ENCODE measurements around the gene ARHGEF11.
A peak's percentile ranks its signal among the peaks of the same experiment; 100 is the strongest.

ARHGEF11 gene

GRCh38 chr1:156980551-156980950 lies 65.0 kb downstream of the ARHGEF11 start:
- peaks cover 80% of the 10 kb centered on the region for H3K36me3 ChIP-seq (ENCODE audit: control insufficient read depth, insufficient read depth, low read length)
- H3K4me1 ChIP-seq (ENCODE audit: control insufficient read depth, insufficient read depth, low read length), result peaks cover 7% of the 10 kb centered on the region
- no peaks in the 10 kb centered on the region for H3K27me3 ChIP-seq (ENCODE audit: control insufficient read depth, insufficient read depth, low read length)
- H3K4me3 ChIP-seq (ENCODE audit: low read depth, low read length), result no peak overlapping the region
- no peak overlapping the region for H3K9ac ChIP-seq (ENCODE audit: low read depth, low read length)
- H3K27ac ChIP-seq (ENCODE audit: low read depth, low read length), result no peak overlapping the region
- no peaks in the 10 kb centered on the region for H3K9me3 ChIP-seq (ENCODE audit: control insufficient read depth, insufficient read depth, low read length)

GRCh38 chr1:156975084-156975483 lies 70.5 kb downstream of the ARHGEF11 start:
- Histone ChIP-seq H3K4me1 (ENCODE audit: control insufficient read depth, insufficient read depth, low read length) (peaks cover 18% of the 10 kb centered on the region), H3K36me3 (ENCODE audit: control insufficient read depth, insufficient read depth, low read length) (peaks cover 80% of the 10 kb centered on the region), H3K27ac (ENCODE audit: low read depth, low read length) (peak overlapping the region; percentile 60), H3K9me3 (ENCODE audit: control insufficient read depth, insufficient read depth, low read length) (no peaks in the 10 kb centered on the region), H3K27me3 (ENCODE audit: control insufficient read depth, insufficient read depth, low read length) (no peaks in the 10 kb centered on the region), H3K9ac (ENCODE audit: low read depth, low read length) (no peak overlapping the region), H3K4me3 (ENCODE audit: low read depth, low read length) (0 out of 2 replicates have a peak overlapping the region, but pooled peaks have one; percentile 13)

DNA sequence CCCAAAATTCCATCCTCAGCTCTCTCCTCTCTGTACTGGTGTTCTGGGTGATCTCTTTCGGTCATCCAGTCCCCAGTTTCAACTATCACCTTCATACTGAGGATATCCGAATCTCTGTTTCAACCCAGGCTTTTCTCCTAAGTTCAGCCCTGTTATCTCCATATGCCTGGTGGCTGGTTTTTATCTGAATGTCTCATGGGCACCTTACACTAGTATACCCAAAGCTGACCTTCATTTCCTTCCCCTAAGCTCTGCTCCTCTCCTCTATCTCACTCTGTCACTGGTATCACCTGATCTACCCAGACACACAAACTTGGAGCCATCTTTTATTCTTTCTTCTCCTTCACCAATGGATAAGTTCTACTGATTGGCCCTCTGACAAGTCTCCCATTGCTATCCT lies 72.1 kb downstream of the ARHGEF11 start:
- Histone ChIP-seq H3K4me1 (ENCODE audit: control insufficient read depth, insufficient read depth, low read length) (peaks cover 18% of the 10 kb centered on the region), H3K27ac (ENCODE audit: low read depth, low read length) (no peak overlapping the region), H3K4me3 (ENCODE audit: low read depth, low read length) (no peak overlapping the region), H3K9me3 (ENCODE audit: control insufficient read depth, insufficient read depth, low read length) (no peaks in the 10 kb centered on the region), H3K27me3 (ENCODE audit: control insufficient read depth, insufficient read depth, low read length) (no peaks in the 10 kb centered on the region), H3K36me3 (ENCODE audit: control insufficient read depth, insufficient read depth, low read length) (peaks cover 82% of the 10 kb centered on the region), H3K9ac (ENCODE audit: low read depth, low read length) (no peak overlapping the region)

DNA sequence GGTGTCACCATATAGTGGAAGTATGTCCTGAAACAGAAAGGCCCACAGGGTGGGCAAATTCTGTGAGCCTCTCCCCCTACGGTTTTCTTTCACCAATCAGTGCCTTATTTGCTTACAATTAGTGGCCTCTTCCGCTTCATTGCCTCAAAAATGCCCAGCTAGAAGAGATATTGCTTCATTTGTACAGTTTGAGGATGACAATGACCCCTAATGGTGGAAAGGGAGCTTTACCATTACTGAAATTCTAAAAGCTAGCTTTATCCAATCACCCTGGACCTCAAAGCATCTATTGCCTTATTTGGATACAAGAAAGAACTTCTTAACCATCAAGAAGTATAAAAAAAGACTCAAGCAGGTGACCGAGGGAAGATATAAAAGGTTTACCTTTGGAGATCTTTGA lies 75.5 kb downstream of the ARHGEF11 start:
- H3K9ac ChIP-seq (ENCODE audit: low read depth, low read length), result no peak overlapping the region
- H3K27ac ChIP-seq (ENCODE audit: low read depth, low read length), result no peak overlapping the region
- H3K36me3 ChIP-seq (ENCODE audit: control insufficient read depth, insufficient read depth, low read length), result peaks cover 77% of the 10 kb centered on the region
- H3K9me3 ChIP-seq (ENCODE audit: control insufficient read depth, insufficient read depth, low read length), result no peaks in the 10 kb centered on the region
- H3K4me1 ChIP-seq (ENCODE audit: control insufficient read depth, insufficient read depth, low read length), result peaks cover 6% of the 10 kb centered on the region
- no peaks in the 10 kb centered on the region for H3K27me3 ChIP-seq (ENCODE audit: control insufficient read depth, insufficient read depth, low read length)
- no peak overlapping the region for H3K4me3 ChIP-seq (ENCODE audit: low read depth, low read length)

GRCh38 chr1:156969496-156969895 lies 76.0 kb downstream of the ARHGEF11 start:
- H3K4me1 ChIP-seq (ENCODE audit: control insufficient read depth, insufficient read depth, low read length), result peaks cover under 1% of the 10 kb centered on the region
- H3K27ac ChIP-seq (ENCODE audit: low read depth, low read length), result no peak overlapping the region
- no peak overlapping the region for H3K4me3 ChIP-seq (ENCODE audit: low read depth, low read length)
- H3K36me3 ChIP-seq (ENCODE audit: control insufficient read depth, insufficient read depth, low read length), result peaks cover 72% of the 10 kb centered on the region
- H3K9ac ChIP-seq (ENCODE audit: low read depth, low read length), result no peak overlapping the region
- no peaks in the 10 kb centered on the region for H3K9me3 ChIP-seq (ENCODE audit: control insufficient read depth, insufficient read depth, low read length)
- H3K27me3 ChIP-seq (ENCODE audit: control insufficient read depth, insufficient read depth, low read length), result no peaks in the 10 kb centered on the region

DNA sequence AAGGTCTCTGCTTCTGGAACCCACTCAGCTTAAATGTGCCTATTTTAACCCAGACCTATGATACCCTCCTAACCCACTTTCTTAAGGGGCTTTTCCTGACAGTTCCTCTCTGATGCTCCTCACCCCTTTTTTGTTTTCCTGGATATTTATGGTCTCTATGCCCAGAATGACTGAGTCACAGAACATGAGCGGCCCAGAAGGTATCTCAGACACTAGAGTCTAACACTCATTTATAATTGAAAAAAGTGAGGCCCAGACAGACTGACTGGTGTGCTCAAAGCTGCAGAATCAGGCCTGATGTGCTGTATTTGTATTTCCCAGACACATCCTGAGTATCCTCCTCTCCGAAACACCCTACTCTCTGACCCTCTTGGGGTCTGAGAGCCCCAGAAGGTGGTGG lies 81.1 kb downstream of the ARHGEF11 start:
- Histone ChIP-seq H3K27me3 (ENCODE audit: control insufficient read depth, insufficient read depth, low read length) (no peaks in the 10 kb centered on the region), H3K9ac (ENCODE audit: low read depth, low read length) (no peak overlapping the region)

DNA sequence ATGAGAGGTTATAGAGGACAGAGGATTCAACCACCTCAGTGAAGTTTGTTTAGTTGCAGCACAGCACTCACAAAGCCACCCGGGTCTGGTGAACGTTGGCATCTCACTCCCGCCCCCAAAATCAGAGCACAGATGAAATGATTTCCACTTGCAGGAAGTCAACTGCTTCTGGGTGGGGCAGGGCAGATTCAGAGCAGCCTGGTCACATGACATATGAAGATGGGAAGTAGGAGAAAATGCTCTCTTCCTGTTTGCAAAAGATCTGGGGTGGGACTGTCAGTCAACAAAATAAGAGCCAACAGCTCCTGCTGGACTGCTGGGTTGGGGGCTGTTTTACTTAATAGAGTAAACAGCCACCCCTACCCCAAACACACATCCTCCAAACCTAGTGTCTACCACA lies 81.9 kb downstream of the ARHGEF11 start:
- Histone ChIP-seq H3K9me3 (ENCODE audit: control insufficient read depth, insufficient read depth, low read length) (no peaks in the 10 kb centered on the region), H3K36me3 (ENCODE audit: control insufficient read depth, insufficient read depth, low read length) (peaks cover 82% of the 10 kb centered on the region), H3K4me1 (ENCODE audit: control insufficient read depth, insufficient read depth, low read length) (no peaks in the 10 kb centered on the region), H3K27me3 (ENCODE audit: control insufficient read depth, insufficient read depth, low read length) (no peaks in the 10 kb centered on the region), H3K9ac (ENCODE audit: low read depth, low read length) (no peak overlapping the region), H3K4me3 (ENCODE audit: low read depth, low read length) (no peak overlapping the region), H3K27ac (ENCODE audit: low read depth, low read length) (no peak overlapping the region)

More for the DNA sequence above, 81.1 kb downstream of the ARHGEF11 start:
- H3K4me3 ChIP-seq (ENCODE audit: low read depth, low read length), result no peak overlapping the region
- no peaks in the 10 kb centered on the region for H3K4me1 ChIP-seq (ENCODE audit: control insufficient read depth, insufficient read depth, low read length)
- no peak overlapping the region for H3K27ac ChIP-seq (ENCODE audit: low read depth, low read length)
- H3K9me3 ChIP-seq (ENCODE audit: control insufficient read depth, insufficient read depth, low read length), result no peaks in the 10 kb centered on the region
- peaks cover 81% of the 10 kb centered on the region for H3K36me3 ChIP-seq (ENCODE audit: control insufficient read depth, insufficient read depth, low read length)

DNA sequence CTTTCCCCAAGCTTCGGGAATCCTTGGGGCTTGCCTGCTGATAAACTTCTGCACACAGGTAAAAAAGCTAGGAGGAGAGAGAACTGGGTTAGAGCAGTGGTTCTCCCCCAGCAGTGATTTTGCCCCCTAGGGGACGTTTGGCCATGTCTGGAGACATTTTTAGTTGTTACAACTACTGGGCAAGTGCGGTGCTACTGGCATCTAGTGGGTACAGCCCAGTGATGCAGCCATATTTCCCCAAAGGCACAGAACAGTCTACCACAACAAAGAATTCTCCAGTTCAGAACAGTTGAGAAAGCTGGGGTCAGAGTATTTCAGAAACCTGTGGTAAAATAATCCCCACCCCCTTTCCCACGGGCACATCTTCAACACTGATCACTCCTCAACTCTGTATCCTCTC lies 83.8 kb downstream of the ARHGEF11 start:
- Histone ChIP-seq H3K9me3 (ENCODE audit: control insufficient read depth, insufficient read depth, low read length) (no peaks in the 10 kb centered on the region), H3K27ac (ENCODE audit: low read depth, low read length) (no peak overlapping the region), H3K4me1 (ENCODE audit: control insufficient read depth, insufficient read depth, low read length) (no peaks in the 10 kb centered on the region), H3K9ac (ENCODE audit: low read depth, low read length) (no peak overlapping the region), H3K36me3 (ENCODE audit: control insufficient read depth, insufficient read depth, low read length) (peaks cover 84% of the 10 kb centered on the region), H3K27me3 (ENCODE audit: control insufficient read depth, insufficient read depth, low read length) (no peaks in the 10 kb centered on the region), H3K4me3 (ENCODE audit: low read depth, low read length) (no peak overlapping the region)

- Histone ChIP-seq H3K27ac (ENCODE audit: low read depth, low read length) (no peak overlapping the region), H3K4me3 (ENCODE audit: low read depth, low read length) (no peak overlapping the region), H3K27me3 (ENCODE audit: control insufficient read depth, insufficient read depth, low read length) (no peaks in the 10 kb centered on the region), H3K4me1 (ENCODE audit: control insufficient read depth, insufficient read depth, low read length) (no peaks in the 10 kb centered on the region), H3K36me3 (ENCODE audit: control insufficient read depth, insufficient read depth, low read length) (peaks cover 92% of the 10 kb centered on the region), H3K9me3 (ENCODE audit: control insufficient read depth, insufficient read depth, low read length) (no peaks in the 10 kb centered on the region), H3K9ac (ENCODE audit: low read depth, low read length) (no peak overlapping the region)
Measured at GRCh38 chr1:156959925-156960324, 85.6 kb downstream of the ARHGEF11 start.

DNA sequence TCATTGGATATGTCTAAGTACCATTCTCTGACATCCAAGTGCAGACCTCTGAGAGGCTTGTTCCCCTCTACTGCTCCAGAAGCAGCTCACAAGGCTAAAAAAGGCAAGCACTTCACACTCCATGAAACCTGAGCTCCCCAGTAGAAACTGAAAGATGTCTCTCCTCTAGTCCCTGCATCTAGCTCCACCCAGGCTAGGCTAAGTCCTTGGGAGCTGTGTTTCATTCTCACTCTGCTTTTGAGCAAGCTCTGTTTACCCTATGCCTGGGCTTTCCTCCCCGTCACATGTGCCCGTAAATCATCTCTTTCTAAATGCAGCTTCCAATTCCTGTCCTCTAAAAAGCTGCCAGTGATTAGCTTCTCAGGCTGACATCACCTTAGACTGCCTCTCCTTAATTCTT lies 86.1 kb downstream of the ARHGEF11 start:
- no peaks in the 10 kb centered on the region for H3K9me3 ChIP-seq (ENCODE audit: control insufficient read depth, insufficient read depth, low read length)
- H3K9ac ChIP-seq (ENCODE audit: low read depth, low read length), result no peak overlapping the region
- H3K27ac ChIP-seq (ENCODE audit: low read depth, low read length), result no peak overlapping the region
- no peaks in the 10 kb centered on the region for H3K4me1 ChIP-seq (ENCODE audit: control insufficient read depth, insufficient read depth, low read length)
- H3K27me3 ChIP-seq (ENCODE audit: control insufficient read depth, insufficient read depth, low read length), result no peaks in the 10 kb centered on the region
- no peak overlapping the region for H3K4me3 ChIP-seq (ENCODE audit: low read depth, low read length)
- H3K36me3 ChIP-seq (ENCODE audit: control insufficient read depth, insufficient read depth, low read length), result peaks cover 96% of the 10 kb centered on the region

GRCh38 chr1:156958247-156958714 lies 87.3 kb downstream of the ARHGEF11 start:
- H3K27ac ChIP-seq (ENCODE audit: low read depth, low read length), result no peak overlapping the region
- peaks cover 92% of the 10 kb centered on the region for H3K36me3 ChIP-seq (ENCODE audit: control insufficient read depth, insufficient read depth, low read length)
- no peak overlapping the region for H3K9ac ChIP-seq (ENCODE audit: low read depth, low read length)
- no peaks in the 10 kb centered on the region for H3K4me1 ChIP-seq (ENCODE audit: control insufficient read depth, insufficient read depth, low read length)
- H3K4me3 ChIP-seq (ENCODE audit: low read depth, low read length), result no peak overlapping the region
- no peaks in the 10 kb centered on the region for H3K27me3 ChIP-seq (ENCODE audit: control insufficient read depth, insufficient read depth, low read length)
- H3K9me3 ChIP-seq (ENCODE audit: control insufficient read depth, insufficient read depth, low read length), result no peaks in the 10 kb centered on the region

GRCh38 chr1:156957634-156958033 lies 87.9 kb downstream of the ARHGEF11 start:
- Histone ChIP-seq H3K4me1 (ENCODE audit: control insufficient read depth, insufficient read depth, low read length) (no peaks in the 10 kb centered on the region), H3K4me3 (ENCODE audit: low read depth, low read length) (no peak overlapping the region), H3K9me3 (ENCODE audit: control insufficient read depth, insufficient read depth, low read length) (no peaks in the 10 kb centered on the region), H3K36me3 (ENCODE audit: control insufficient read depth, insufficient read depth, low read length) (peaks cover 90% of the 10 kb centered on the region), H3K9ac (ENCODE audit: low read depth, low read length) (no peak overlapping the region), H3K27ac (ENCODE audit: low read depth, low read length) (no peak overlapping the region), H3K27me3 (ENCODE audit: control insufficient read depth, insufficient read depth, low read length) (no peaks in the 10 kb centered on the region)
